Stimulated activated CD8-positive, alpha-beta memory T cell treated with anti-CD3 and anti-CD28 coated beads, Interleukin-12 subunit alpha, Interleukin-12 subunit beta, amount 100 ng/mL, for 1 hour (primary cell): ENCODE measurements around the gene APC2.

Source experiments
- DNase-seq: peaks from one replicate; pipeline ENCODE4 v3.0.0-alpha.2; 2020; ENCODE audit warnings: low read depth

APC2 gene

GRCh38 chr19:1449467-1450442 is at the start of gene APC2:
APC2 (plus strand) TSS chr19:1450121; CDS start chr19:1453002, 2,881 bp downstream.
- no peak for DNase-seq

GRCh38 chr19:1400281-1401137 is 49.4 kb upstream of the APC2 start:
- DNase-seq: no peak

GRCh38 chr19:1401138-1401888 is 48.6 kb upstream of the APC2 start, which contains the start of gene GAMT:
GAMT (minus strand) TSS chr19:1401542; CDS start chr19:1401476, 66 bp downstream.
- no peak for DNase-seq

DNA sequence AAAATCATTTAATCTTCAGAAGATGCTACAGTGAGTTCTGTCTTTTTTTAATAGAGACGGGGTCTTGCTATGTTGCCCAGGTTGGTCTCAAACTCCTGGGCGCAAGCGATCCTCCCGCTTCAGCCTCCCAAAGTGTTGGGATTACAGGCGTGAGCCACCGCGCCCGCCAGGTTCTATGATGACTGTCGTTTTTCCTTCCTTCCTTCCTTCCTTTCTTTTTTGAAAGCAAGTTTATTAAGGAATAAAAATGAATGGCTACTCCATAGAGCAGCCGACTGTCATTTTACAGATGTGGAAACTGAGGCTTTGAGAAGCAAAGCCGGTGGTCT is 48.1 kb upstream of the APC2 start:
- DNase-seq: no peak

- DNase-seq: no peak
Observed at GRCh38 chr19:1402411-1403070, 47.4 kb upstream of the APC2 start.

DNA sequence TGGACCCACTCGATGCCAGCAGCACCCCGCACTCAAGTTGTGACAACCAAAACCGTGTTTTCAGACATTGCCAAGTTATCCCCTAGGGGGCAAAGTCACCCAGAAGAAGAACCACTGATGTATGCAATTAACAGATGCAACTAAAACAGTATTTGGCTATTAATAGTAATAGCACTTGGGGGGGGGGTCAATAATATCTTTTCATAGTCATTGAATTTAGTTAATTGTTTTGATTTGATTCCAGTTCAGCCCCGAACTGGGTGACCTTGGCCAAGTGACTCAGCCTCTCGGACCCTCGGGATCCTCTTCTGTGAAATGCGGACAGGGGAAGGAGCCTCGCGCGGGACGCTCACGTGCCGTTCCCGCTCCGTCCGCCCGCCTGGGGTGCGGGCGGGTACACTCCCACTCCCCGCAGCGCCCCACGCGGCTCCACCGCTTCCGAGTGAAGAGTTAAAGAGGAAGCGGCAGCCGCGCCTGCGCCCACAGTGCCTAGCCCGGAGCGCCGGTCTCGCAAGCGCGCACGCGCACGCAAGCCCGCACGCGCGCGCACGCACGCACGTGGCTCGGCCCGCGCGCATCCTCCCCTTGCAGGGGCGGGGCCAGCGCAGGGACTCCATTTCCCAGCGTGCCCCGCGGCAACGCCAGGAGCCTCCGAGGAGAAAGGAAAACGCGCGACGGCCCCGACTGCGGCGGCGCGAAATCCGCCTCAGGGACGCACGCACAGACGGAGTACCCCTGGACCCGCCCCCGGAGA is 43.0 kb upstream of the APC2 start:
- peak; percentile 99 for DNase-seq

GRCh38 chr19:1407528-1408299 is 42.2 kb upstream of the APC2 start, which contains the start of gene DAZAP1:
DAZAP1 (plus strand) TSS chr19:1407586; CDS start chr19:1407774, 188 bp downstream.
- no peak for DNase-seq

DNA sequence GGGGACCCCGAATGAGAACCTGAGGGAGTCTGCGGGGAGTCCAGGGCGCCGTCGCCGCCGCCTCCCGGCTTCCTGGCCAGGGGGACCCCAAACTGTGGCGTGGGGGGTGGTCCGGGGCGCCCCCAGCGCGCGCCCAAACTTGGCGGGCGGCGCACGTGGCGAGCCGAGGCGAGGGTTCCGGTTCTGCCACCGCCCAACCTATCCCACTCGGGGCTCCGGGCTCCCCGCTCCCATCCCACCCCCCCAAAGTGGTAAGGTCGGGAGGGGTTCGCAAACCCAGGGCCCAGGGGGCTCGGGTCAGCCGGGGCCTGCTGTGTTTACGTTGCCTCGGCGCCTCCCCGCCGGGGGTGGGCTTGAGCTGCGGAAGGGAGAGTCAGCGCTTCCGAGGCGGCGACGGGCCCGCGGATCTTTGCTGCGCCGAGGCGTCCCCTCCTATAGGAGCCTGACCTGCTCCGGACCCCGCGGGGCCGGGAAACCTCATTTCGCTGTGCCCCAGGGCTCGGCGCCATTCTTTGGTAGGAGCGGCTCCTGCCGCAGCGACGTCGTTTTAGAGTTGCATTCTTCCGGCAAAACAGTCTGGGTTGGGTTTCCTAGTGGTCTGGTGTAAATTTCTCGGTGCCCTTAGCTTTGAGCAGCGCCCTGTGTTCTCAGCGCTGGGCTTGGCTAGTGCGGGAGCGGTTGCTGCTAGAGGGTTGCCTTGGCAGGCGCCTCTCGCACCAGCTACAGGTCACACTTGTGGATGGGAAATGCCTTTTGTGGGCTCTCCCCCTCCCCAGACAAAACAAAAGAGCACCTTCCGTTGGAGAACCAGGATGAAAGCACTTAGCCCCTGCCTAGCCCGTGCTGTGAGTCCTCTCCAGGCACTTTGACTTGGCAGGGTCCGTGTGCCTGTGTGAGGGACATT is 41.4 kb upstream of the APC2 start:
- peak; percentile 31 for DNase-seq

DNA sequence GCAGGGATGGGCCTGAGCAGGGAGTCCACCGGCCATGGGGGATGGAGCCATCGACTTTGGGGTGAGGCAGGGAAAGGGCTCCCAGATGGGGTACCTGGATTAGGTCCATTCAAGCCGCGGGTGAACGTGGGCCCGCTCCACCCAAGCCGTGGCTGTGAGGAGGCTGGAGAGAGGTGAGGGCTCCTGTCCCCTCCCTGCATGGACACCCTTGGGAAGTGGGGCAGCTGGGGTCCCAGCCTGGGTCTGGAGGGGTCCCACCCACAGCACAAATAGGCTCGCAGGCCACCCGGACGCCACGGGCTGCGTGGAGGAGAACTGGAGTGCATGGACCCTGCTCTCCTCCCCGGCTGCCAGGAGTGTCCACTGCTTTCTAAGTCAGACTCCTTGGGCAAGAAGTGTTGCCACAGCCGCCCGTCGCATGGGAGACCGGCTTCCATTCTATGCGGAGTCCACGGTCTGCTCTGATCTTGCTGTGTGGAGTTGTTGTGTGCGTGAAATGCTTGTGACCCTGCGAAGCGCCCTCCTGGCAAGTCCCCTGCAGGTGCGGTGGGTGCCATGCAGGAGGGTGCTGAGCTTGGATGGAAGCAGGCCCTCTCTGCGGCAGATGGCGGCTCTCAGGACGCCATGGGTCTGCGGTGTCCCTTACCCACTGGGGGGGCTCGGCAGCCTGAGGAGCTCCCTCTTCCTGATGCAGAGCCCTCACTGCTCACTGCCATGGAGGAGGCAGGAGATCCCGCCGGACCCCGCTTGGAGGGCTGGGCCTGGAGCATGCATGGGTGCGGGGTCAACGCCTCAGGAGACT is 40.5 kb upstream of the APC2 start:
- no peak for DNase-seq

GRCh38 chr19:1410136-1410786 is 39.7 kb upstream of the APC2 start:
- no peak for DNase-seq

DNA sequence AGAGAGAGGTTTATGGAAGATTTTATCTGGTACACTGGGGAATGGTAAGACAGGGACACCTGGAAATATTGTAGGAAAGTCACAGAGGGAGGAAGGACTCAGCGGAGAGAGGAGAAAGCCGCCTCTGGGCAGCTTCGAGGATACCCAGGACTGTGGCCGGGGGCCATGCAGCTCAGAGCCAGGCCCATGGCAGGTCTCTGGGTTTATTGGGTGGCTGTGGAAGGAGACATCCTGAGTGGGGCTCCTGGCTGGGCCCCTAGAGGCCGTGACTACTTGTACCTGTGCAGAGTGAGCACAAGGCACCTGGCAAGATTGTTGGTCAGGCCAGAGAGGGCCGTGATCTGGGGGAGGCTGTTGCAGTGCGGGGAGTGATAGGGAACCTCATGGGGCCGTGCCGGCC is 39.1 kb upstream of the APC2 start:
- DNase-seq: no peak

DNA sequence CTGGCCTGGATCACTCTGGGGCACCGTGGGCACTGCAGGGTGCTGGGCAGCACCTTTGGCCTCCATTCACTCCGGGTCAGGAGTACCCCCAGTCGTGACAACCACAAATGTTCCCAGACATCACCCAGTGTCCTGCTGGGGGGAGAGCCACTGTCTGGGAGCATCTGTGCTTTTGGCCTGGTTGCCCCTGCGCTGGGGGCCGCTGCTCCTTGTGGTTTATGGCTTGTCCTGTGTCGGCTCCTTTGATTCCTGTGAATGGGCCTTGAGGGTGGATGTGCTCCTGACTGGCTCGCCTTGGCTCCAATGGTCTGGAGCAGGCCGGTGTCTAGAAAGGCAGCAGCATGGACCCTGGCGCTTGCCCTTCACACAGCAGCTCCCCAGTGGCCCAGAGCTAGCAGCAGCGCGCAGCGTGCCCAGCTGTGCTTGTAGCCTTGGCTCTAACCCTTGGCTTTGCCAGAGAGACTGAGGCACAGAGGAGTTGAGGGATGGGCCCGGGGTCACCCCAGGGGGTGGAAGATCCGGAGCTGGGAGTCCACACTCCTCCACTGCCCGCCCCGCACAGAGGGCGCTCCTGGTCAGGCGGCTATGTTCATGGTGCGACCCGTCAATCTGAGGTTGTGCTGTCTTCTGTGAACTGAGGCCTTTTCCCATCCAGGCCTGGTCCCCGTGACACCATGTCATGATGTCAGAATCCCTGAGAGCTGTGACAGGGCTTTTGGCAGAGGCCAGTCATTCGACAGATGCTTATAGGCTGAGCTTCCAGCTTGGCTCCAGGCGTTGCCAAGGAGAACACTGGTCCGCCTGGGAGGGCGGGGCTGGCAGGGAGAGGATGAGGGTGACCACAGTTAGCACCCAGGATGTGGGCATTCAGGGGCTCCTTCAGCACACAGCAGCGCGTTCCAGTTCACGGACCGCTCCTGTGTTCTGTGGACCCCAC is 38.4 kb upstream of the APC2 start:
- no peak for DNase-seq

GRCh38 chr19:1412323-1412923 is 37.5 kb upstream of the APC2 start:
- DNase-seq: no peak

DNA sequence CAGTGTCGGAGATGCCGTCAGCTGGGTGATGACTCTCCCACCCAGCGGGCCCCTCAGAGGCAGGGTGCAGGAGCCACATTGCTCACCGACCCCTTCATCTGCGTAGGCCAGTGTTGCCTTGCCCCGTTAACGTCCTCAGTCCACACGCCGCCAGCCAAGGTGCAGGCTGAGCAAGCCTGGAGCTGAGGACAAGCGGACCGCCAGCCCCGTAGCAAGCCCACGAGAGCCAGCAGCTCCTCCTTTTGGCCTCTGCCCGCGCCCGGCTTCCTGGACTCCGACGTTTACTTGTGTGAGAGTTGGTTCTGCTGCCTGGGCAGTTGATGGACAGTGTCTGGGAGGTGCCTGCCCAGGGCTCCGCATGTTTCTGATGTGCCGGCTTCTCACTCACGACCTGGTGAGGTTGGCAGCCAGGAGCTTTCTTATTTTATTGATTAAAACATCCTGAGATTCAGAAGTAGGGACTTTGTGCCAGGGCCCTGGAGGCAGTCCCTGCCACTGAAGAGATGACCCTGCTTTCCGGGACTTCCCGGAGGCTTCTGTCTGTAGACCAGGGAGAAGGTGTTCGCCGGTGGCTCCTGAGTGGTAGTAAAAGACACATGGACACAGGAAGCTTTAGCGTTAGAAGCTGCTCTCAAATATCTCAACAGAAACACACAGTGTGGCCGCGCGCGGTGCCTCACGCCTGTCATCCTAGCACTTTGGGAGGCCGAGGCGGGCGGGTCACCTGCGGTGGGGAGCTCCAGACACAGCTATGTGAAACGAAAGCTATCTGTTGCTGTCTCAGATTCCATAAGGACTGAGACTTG is 36.7 kb upstream of the APC2 start:
- no peak for DNase-seq
